WTC11 (cell line): ENCODE measurements around the gene ZNF555. TPM values are rescaled to one million over a fixed set of nuclear protein-coding genes. Genes with fewer than 3 reads are reported as not detected.
A peak's percentile ranks its signal among the peaks of the same experiment; 100 is the strongest.

Source experiments
- ATAC-seq: fragments of 200-7000 bp; cut with Tn5 transposase; 2 replicates; pipeline ENCODE4 v1.10.0; 2021; ENCODE audit warnings: mild to moderate bottlenecking, moderate library complexity
- CTCF ChIA-PET: fragments of 300-600 bp; sonication (Branson Sonifier 250); formaldehyde crosslinking; loops from one replicate; lab custom pipeline; 2021; ENCODE audit warnings: antibody characterized with exemption; lab: Charles Lee
- POLR2A ChIA-PET: fragments of 350-600 bp; sonication (Branson Sonifier 250); formaldehyde crosslinking; loops from one replicate; lab custom pipeline; 2021; ENCODE audit warnings: antibody characterized with exemption; lab: Charles Lee
- DNase-seq: peaks from one replicate; pipeline ENCODE4 v3.0.0; 2021; ENCODE audit warnings: low spot score
- H3K27ac Mint-ChIP-seq: 2 replicates; pipeline ENCODE4 v1.8.0; 2021; ENCODE audit warnings: mixed read lengths
- H3K27me3 Mint-ChIP-seq: 2 replicates; pipeline ENCODE4 v1.8.0; 2021; ENCODE audit warnings: low read depth, mild to moderate bottlenecking, moderate library complexity, mixed read lengths
- H3K36me3 Mint-ChIP-seq: 2 replicates; pipeline ENCODE4 v1.8.0; 2021; ENCODE audit warnings: mixed read lengths
- H3K4me1 Mint-ChIP-seq: 2 replicates; pipeline ENCODE4 v1.8.0; 2022; ENCODE audit warnings: mixed read lengths
- H3K4me3 Mint-ChIP-seq: 2 replicates; pipeline ENCODE4 v1.8.0; 2021; ENCODE audit warnings: mild to moderate bottlenecking, moderate library complexity, mixed read lengths
- H3K9me3 Mint-ChIP-seq: 2 replicates; pipeline ENCODE4 v1.8.0; 2021; ENCODE audit warnings: mixed read lengths
- AR ChIP-seq: fragments of 250-450 bp; sonication (Bioruptor Pico); IDR thresholded peaks from 2 replicates; pipeline ENCODE4 v1.9.0; 2021; ENCODE audit warnings: mild to moderate bottlenecking
- ATF1 ChIP-seq: sonication (generic); formaldehyde crosslinking; IDR thresholded peaks from 2 replicates; pipeline ENCODE4 v1.8.1; 2023; ENCODE audit warnings: mild to moderate bottlenecking, moderate library complexity, missing genetic modification reagents
- E2F5 ChIP-seq: sonication (generic); formaldehyde crosslinking; IDR thresholded peaks from 2 replicates; pipeline ENCODE4 v1.8.1; 2022; ENCODE audit warnings: mild to moderate bottlenecking, moderate library complexity, missing genetic modification reagents
- ESRRA ChIP-seq: sonication (generic); formaldehyde crosslinking; IDR thresholded peaks from 2 replicates; pipeline ENCODE4 v1.8.1; 2022; ENCODE audit warnings: mild to moderate bottlenecking, missing genetic modification reagents, borderline replicate concordance
- FOXJ3 ChIP-seq: sonication (generic); formaldehyde crosslinking; IDR thresholded peaks from 2 replicates; pipeline ENCODE4 v1.9.0; 2021; ENCODE audit warnings: missing genetic modification reagents, mild to moderate bottlenecking, borderline replicate concordance
- FOXK1 ChIP-seq: sonication (generic); formaldehyde crosslinking; IDR thresholded peaks from 2 replicates; pipeline ENCODE4 v1.8.0; 2022; ENCODE audit warnings: mild to moderate bottlenecking, moderate library complexity, missing genetic modification reagents
- FOXP1 ChIP-seq: sonication (generic); formaldehyde crosslinking; IDR thresholded peaks from 2 replicates; pipeline ENCODE4 v1.8.0; 2022; ENCODE audit warnings: missing genetic modification reagents, mild to moderate bottlenecking, moderate library complexity, borderline replicate concordance
- GTF2I ChIP-seq: fragments of 250-450 bp; sonication (Bioruptor Pico); conservative IDR thresholded peaks from 2 replicates; pipeline ENCODE4 v1.4.0; 2021; ENCODE audit warnings: mild to moderate bottlenecking
- HMGXB4 ChIP-seq: sonication (generic); formaldehyde crosslinking; IDR thresholded peaks from 2 replicates; pipeline ENCODE4 v1.8.1; 2023; ENCODE audit warnings: mild to moderate bottlenecking, moderate library complexity, missing genetic modification reagents
- IRF2 ChIP-seq: sonication (generic); formaldehyde crosslinking; IDR thresholded peaks from 2 replicates; pipeline ENCODE4 v1.8.0; 2022; ENCODE audit warnings: low read depth, missing genetic modification reagents, borderline replicate concordance
- NFATC4 ChIP-seq: fragments of 250-450 bp; sonication (Bioruptor Pico); IDR thresholded peaks from 2 replicates; pipeline ENCODE4 v1.9.0; 2021; ENCODE audit warnings: mild to moderate bottlenecking
- NFE2L1 ChIP-seq: sonication (generic); formaldehyde crosslinking; IDR thresholded peaks from 2 replicates; pipeline ENCODE4 v1.8.1; 2023; ENCODE audit warnings: missing genetic modification reagents
- RORB ChIP-seq: fragments of 250-450 bp; sonication (Bioruptor Pico); IDR thresholded peaks from 2 replicates; pipeline ENCODE4 v1.9.0; 2021; ENCODE audit warnings: mild to moderate bottlenecking
- SMAD3 ChIP-seq: sonication (generic); formaldehyde crosslinking; IDR thresholded peaks from 2 replicates; pipeline ENCODE4 v1.8.0; 2022; ENCODE audit warnings: missing genetic modification reagents, mild to moderate bottlenecking, borderline replicate concordance
- SMAD4 ChIP-seq: sonication (generic); formaldehyde crosslinking; IDR thresholded peaks from 2 replicates; pipeline ENCODE4 v1.8.0; 2022; ENCODE audit warnings: mild to moderate bottlenecking, missing genetic modification reagents
- SP1 ChIP-seq: sonication (generic); formaldehyde crosslinking; conservative IDR thresholded peaks from 2 replicates; pipeline ENCODE4 v1.8.1; 2022; ENCODE audit warnings: missing genetic modification reagents
- ZNF138 ChIP-seq: sonication (generic); formaldehyde crosslinking; conservative IDR thresholded peaks from 2 replicates; pipeline ENCODE4 v1.8.1; 2022; ENCODE audit warnings: mild to moderate bottlenecking, moderate library complexity, missing genetic modification reagents
- ZNF219 ChIP-seq: sonication (generic); formaldehyde crosslinking; IDR thresholded peaks from 2 replicates; pipeline ENCODE4 v1.8.0; 2023; ENCODE audit warnings: missing genetic modification reagents, mild to moderate bottlenecking, borderline replicate concordance
- ZNF263 ChIP-seq: sonication (generic); formaldehyde crosslinking; IDR thresholded peaks from 2 replicates; pipeline ENCODE4 v1.8.1; 2022; ENCODE audit warnings: low read depth, mild to moderate bottlenecking, moderate library complexity, missing genetic modification reagents
- total RNA-seq: library from RNA; stranded (reverse); gene quantifications from 3 replicates; pipeline ENCODE4 v1.2.3, GENCODE V29; 2021
- TF ChIP-seq, protein P1 (sequence below): sonication (generic); formaldehyde crosslinking; IDR thresholded peaks from 2 replicates; pipeline ENCODE4 v1.8.1; 2022; ENCODE audit warnings: mild to moderate bottlenecking, missing genetic modification reagents, moderate library complexity, borderline replicate concordance
- TF ChIP-seq, protein P2 (sequence below): sonication (generic); formaldehyde crosslinking; IDR thresholded peaks from 2 replicates; pipeline ENCODE4 v1.8.1; 2023; ENCODE audit warnings: mild to moderate bottlenecking, missing genetic modification reagents

Gene ZNF555
- total RNA-seq, 1 experiment from 2014 or later = 6.6 TPM

DNA sequence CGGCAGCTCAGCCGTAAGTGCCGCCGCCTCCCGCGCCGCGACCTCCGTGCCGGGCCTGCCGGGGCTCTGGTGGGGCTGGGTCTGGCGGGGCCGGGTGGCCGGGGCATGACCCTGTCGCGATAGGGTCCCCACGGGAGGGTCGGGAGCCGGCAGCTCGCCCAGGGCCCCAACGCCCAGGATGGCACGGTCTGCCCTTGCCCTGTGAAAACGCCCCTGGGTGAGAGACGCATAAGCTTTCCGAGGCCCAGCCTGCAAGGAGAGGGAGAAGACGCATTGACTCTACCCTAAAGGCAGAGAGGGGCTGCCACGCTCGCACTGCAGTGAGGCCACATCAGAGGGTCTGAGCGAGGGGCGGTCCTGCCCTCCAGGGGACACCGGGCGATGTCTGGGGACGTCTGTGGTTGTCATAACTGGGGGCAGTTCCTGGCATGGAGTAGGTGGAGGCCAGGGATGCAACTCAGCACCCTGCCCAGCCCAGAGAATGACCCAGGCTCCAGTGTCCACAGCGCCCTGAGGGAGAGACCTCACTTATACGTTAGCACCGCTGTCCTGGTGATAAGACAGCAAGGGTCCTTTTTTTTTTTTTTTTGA lies 21.1 kb upstream of the ZNF555 start:
- peak overlapping the region; percentile 91 for H3K4me3 Mint-ChIP-seq
- POLR2A ChIA-PET = interaction anchor here (0.8 kb wide), 1 partner anchor 35 kb away, joined by 3 read pairs; the partner anchor contains the start of gene THOP1
- no peaks in the 10 kb centered on the region for H3K27me3 Mint-ChIP-seq
- 0 out of 2 replicates have a peak overlapping the region, but pooled peaks have one; percentile 49 for H3K27ac Mint-ChIP-seq
- ATAC-seq (peak; percentile 43), DNase-seq (no peak)
- H3K9me3 Mint-ChIP-seq = no peaks in the 10 kb centered on the region; the same call in 1 of the 2 replicates
- H3K36me3 Mint-ChIP-seq = peaks cover 5% of the 10 kb centered on the region
- CTCF ChIA-PET = interaction anchor here (0.5 to 2.1 kb wide), 10 partner anchors 10 to 659 kb away, joined by 3 to 14 read pairs (median 4); partner anchors contain the start of genes ZNF555 and ZNF57
- TF ChIP-seq SMAD4 (CRISPR knock-in tag) = no peak
- TF ChIP-seq NFE2L1 (CRISPR knock-in tag) = no peak
- no peak for TF ChIP-seq ZNF263 (CRISPR knock-in tag)
- no peak for TF ChIP-seq E2F5 (CRISPR knock-in tag)
- no peak for TF ChIP-seq RORB (CRISPR knock-in tag)
- peak; percentile 9; the same call in 1 of the 2 replicates for TF ChIP-seq FOXP1 (CRISPR knock-in tag)
- no peak for TF ChIP-seq ZNF219 (CRISPR knock-in tag)
- TF ChIP-seq FOXJ3 (CRISPR knock-in tag) = no peak
- TF ChIP-seq ESRRA (CRISPR knock-in tag) = 0 out of 2 replicates have a peak, but pooled peaks have one; percentile 7
- H3K4me1 Mint-ChIP-seq = no peaks in the 10 kb centered on the region

GRCh38 chr19:2822846-2823245 lies 18.4 kb upstream of the ZNF555 start:
- CTCF ChIA-PET = interaction anchor here (0.6 to 1.4 kb wide), 2 partner anchors 65 to 186 kb away, joined by 3 to 5 read pairs; no protein-coding TSS in a partner anchor

More at GRCh38 chr19:2822846-2823245, 18.4 kb upstream of the ZNF555 start:
- TF ChIP-seq NFATC4 (CRISPR knock-in tag) (no peak), IRF2 (no peak), SMAD3 (no peak), SP1 (CRISPR knock-in tag) (no peak), ZNF138 (CRISPR knock-in tag) (no peak), ZNF219 (CRISPR knock-in tag) (no peak), GTF2I (CRISPR knock-in tag) (no peak), FOXK1 (CRISPR knock-in tag) (no peak), FOXJ3 (CRISPR knock-in tag) (no peak), HMGXB4 (CRISPR knock-in tag) (no peak), ATF1 (CRISPR knock-in tag) (no peak), AR (CRISPR knock-in tag) (no peak)
- TF ChIP-seq, protein P1, sequence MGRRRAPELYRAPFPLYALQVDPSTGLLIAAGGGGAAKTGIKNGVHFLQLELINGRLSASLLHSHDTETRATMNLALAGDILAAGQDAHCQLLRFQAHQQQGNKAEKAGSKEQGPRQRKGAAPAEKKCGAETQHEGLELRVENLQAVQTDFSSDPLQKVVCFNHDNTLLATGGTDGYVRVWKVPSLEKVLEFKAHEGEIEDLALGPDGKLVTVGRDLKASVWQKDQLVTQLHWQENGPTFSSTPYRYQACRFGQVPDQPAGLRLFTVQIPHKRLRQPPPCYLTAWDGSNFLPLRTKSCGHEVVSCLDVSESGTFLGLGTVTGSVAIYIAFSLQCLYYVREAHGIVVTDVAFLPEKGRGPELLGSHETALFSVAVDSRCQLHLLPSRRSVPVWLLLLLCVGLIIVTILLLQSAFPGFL (CRISPR knock-in tag) = no peak
- TF ChIP-seq, protein P2, sequence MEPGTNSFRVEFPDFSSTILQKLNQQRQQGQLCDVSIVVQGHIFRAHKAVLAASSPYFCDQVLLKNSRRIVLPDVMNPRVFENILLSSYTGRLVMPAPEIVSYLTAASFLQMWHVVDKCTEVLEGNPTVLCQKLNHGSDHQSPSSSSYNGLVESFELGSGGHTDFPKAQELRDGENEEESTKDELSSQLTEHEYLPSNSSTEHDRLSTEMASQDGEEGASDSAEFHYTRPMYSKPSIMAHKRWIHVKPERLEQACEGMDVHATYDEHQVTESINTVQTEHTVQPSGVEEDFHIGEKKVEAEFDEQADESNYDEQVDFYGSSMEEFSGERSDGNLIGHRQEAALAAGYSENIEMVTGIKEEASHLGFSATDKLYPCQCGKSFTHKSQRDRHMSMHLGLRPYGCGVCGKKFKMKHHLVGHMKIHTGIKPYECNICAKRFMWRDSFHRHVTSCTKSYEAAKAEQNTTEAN (CRISPR knock-in tag) = no peak
- no peak overlapping the region for H3K27ac Mint-ChIP-seq
- H3K4me1 Mint-ChIP-seq = no peaks in the 10 kb centered on the region
- no peak for ATAC-seq
- peaks cover 16% of the 10 kb centered on the region for H3K36me3 Mint-ChIP-seq
- peaks cover 11% of the 10 kb centered on the region for H3K9me3 Mint-ChIP-seq
- peaks cover 3% of the 10 kb centered on the region; the same call in 1 of the 2 replicates for H3K27me3 Mint-ChIP-seq
- no peak overlapping the region for H3K4me3 Mint-ChIP-seq
- POLR2A ChIA-PET = no interaction called here
- DNase-seq = no peak
